HG02763 (cell line): ENCODE results near the gene NDUFA5.
A peak's percentile ranks its signal among the peaks of the same experiment; 100 is the strongest.
"Not testable (repeated sequence)": the region's sequence is repeated elsewhere in the genome, so short reads cannot be mapped to it uniquely, and the experiment has no call there.

Experiments
- ATAC-seq: cut with Tn5 transposase; IDR thresholded peaks from one replicate; pipeline ENCODE4 v1.9.1; 2021; ENCODE audit warnings: mild to moderate bottlenecking, moderate library complexity; ENCODE audit not compliant: unreplicated experiment

The NDUFA5 gene

DNA sequence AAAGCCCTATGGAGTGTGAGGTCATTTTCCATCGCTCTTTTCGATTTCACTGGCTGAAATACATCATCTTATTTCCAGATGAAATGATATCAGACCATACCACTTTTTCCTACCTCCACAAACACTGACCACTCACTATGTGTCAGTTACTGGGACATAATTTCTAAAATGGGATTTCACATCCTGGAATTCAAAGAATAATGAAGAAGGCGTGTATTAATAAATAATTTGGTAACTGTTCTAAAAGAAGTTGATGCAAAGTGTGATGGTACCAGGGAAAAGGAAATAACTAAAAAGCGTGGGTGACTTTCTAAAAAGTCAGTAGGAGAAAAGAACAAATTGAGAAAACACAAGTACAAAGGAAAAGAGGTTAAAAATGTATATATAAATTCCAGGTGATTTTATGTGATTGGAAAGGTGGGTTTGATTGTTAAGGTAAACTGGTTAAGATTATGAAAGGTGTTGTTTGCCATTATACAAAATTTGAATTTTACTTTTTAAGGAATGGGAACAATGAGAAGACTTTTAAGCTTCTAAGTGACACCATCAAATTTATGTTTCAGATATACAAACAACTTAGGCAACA lies 764 bp upstream of the NDUFA5 start:
- no peak for ATAC-seq

DNA sequence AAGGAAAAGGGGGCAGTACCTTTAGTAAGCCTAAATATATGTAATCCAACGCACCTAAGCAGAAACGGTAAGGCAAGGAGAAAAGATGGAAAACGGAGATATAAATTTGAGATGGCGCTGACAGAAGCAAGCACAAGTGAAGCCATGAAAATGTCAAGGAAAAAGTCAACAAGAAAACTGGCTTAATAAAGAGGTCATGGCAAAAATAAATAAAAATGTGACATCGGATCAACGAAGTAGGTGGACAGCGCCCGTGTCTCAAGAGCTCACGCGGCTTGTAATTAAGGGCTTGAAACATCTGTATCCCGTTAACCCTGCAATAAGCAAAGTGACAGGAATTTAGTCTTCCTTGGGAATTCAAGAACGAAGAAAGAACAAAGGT lies 611 bp downstream of the NDUFA5 start:
- ATAC-seq = no peak

DNA sequence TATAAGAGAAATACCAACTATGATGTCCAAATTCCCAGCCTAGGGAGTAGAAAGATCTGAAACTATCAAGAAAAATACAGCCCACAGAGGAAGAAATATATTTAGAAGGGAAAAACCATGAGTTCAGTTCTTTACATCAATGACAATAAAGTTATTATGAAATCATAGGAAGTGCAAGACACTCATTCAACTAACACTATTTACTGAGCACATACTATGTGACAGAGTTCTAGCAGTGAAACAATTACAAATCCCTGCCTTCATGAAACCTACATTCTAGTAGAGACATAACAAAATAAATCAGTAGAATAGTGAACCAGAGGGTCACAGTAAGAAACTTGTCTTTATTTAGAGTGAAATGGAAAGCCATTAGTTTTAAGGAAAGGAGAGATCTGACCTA lies 2.1 kb downstream of the NDUFA5 start:
- ATAC-seq = no peak

DNA sequence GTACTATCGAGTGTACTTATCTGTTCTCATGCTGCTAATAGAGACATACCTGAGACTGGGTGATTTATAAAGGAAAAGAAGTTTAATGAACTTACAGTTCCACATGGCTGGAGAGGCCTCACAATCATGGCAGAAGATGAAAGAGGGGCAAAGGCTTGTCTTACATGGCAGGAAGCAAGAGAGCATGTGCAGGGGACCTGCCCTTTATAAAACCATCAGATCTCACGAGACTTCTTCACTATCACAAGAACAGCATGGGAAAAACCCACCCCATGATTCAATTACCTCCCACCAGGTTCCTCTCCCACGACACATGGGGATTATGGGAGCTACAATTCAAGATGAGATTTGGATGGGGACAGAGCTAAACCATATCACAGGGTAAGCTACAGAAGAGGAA lies 4.5 kb downstream of the NDUFA5 start:
- no peak for ATAC-seq

DNA sequence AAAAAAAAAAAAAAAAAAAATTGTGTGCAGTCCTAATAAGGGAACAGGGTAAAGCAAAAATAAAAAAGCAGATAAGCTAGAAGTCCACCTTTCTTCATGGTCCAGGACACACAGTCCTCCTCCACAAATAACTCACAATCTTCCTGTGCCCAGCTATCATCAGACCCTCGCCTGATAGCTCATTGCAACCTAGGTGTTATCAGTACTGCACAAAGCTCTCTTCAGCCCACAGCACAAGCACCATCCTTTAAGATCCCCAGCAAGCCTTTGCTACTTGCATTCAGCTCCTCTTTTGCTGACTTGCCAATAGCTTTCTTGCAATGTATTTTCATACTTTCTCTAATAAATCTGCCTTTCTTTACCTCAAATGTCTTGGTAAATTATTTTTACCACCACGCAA lies 5.0 kb downstream of the NDUFA5 start:
- ATAC-seq = no peak

DNA sequence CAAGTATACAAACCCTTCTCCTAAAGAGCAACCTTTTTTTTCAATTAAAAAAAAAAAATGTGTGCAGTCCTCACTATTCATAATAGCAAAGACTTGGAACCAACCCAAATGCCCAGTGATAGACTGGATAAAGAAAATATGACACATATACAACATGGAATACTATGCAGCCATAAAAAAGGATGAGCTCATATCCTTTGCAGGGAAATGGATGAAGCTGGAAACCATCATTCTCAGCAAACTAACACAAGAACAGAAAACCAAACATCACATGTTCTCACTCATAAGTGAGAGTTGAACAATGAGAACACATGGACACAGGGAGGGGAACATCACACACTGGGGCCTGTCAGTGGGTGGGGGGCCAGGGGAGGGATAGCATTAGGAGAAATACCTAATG lies 5.5 kb downstream of the NDUFA5 start:
- ATAC-seq = not testable (repeated sequence)

DNA sequence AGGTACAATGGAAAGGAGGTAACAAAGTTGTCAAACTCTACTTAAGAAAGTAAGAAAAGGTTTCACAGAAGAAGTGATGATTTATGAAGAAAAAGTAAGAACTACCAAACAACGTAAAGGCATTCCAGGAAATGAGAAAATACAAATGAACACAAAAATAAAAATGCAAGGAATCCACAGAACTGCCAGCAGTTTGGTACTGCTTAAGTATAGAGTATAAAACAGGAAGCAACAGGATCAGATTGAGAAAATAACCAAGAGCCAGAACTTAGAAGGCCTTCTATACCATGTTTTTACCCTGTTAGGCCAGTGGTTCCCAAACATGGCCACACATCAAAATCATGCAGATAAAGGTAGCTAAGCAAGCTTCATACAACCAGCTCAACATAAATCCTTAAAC lies 9.2 kb downstream of the NDUFA5 start:
- no peak for ATAC-seq

DNA sequence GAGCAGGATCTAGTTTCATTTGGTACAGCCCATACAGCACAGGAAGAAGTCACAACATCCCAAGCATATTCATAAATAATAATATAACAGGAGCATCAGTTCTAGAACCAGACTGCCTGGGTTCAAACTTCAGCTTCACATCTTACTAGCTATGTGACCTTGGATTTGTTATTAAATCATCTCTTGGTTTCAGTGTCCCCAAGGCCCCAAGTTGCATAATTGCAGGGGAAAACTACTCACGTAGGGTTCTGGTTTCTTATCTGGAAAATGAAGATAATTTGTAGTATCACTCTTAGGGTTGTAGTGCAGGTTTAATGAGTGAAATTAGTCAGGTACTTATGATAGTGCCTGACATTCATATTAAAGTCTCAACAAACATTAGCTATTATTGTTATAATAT lies 17.7 kb downstream of the NDUFA5 start:
- no peak for ATAC-seq

DNA sequence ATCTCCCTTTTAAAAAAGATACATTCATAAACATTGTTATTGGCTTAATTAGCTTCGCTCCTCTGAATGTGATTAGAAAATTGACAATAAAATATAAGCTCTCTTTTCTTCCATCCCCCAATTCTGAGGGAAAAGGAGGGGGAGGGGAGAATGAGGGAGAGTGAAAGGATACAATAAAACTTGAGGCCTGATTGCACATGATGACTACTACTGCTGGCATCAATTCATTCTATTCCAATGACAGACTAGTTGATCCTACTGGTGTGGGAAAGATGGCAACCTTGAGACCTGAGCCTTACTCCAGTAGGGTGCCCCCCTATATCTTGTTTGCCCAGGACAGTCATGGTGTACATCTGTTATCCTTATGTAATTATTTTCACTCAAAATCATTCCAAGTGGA lies 18.7 kb downstream of the NDUFA5 start:
- no peak for ATAC-seq

DNA sequence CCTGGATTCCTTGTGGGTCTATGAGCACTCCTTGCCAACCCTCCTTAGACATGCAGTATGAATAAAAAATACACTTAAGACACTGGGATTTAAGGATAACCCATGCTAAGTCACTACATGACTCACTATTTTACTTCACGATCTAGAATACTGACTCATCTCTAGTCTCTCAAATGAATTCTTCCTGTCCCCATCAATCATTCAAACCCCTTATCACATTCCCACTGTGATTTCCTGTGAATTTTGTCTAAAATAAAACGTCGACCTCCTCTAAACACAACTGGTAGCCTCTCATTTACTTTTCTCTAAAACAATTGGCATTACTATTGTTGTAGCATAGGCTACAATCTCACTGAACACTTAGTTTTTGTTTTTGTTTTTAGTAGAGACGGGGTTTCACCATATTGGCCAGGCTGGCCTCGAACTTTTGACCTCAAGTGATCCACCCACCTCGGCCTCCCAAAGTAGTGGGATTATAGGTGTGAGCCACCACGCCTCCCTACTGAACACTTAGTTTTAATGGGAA lies 19.4 kb downstream of the NDUFA5 start:
- ATAC-seq = no peak

DNA sequence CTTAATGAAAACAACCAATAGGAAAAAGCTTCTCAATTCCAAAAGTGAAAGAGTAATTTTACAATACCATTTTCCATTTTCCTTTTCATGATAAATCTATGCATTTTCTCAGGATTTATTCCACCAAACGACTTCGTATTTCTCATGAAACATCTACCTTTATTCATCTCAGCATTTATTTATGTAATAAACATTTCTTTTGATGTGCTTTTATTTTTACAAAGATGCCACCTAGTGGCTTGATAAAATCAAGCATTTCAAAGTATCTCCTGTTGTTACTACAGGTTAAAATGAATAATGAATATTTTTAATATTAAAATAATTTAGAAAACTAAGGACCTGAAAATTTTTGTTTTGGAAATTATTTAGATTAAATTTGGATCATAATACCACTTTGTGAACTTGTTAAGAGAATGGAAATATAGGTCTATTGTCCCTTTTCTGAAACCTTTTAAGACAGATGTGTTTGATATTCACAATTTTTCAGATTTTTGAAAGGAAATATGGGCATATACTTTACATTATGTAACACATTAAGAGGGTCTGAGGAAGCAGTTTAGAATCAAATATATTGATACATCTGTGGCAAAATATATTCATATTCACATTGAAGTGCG lies 20.5 kb downstream of the NDUFA5 start:
- no peak for ATAC-seq

DNA sequence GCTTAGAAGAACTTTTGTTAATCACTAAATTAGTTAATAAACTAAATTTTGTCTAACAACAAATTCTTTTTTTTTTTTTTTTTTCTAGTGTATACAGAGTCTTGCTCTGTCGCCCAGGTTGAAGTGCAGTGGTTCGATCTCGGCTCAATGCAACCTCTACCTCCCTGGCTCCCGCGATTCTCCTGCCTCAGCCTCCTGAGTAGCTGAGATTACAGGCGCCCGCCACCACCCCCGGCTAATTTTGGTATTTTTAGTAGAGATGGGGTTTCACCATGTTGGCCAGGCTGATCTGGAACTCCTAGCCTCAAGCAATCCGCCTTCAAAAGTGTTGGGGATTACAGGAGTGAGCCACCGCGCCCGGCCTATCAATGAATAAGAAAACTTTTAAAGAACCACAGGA lies 22.1 kb downstream of the NDUFA5 start:
- no peak for ATAC-seq

DNA sequence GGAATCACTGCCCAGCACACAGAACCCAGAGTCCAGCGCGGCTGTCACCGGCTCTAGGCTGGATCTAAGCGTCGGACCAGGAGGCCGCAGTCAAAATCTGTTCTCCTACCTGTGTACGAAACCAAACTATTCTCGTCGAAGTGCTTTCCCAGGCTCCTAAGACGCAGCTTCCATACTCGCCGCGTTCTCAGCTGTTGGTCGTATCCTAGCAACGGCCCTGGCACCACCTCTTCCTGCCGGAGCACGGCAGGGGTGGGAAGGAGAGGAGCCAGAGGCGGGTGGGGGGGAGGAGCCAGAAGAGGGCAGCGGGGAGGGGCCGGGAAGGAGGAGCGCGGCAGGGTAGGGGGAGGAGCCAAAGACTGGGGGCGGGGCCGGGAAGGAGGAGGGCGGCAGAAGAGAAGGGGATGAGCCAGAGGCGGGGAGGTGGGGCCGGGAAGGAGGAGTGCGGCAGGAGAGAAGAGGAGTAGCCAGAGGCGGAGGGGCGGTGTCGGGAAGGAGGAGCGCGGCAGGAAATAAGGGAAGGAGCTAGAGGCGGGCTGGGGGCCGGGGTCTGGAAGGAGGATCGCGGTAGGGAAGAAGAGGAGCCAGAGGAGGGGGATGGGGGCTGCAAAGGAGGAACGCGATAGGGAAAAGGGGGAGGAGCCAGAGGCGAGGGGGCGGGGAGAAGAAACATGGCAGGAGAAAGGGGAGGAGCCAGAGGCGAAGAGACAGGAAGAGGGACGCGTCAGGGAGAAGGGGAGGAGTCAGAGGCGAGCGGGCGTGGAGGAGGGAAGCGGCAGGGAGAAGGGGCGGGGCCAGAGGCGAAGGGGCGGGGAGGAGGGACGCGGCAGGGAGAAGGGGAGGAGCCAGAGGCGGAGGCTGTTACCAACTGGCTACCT lies 23.0 kb downstream of the NDUFA5 start, which contains the start of gene IQUB:
Gene IQUB (minus strand): TSS at position 213 of the 878 bp plus-strand sequence. CDS start 22,255 bp downstream, outside the sequence.
- ATAC-seq = peak; percentile 78

DNA sequence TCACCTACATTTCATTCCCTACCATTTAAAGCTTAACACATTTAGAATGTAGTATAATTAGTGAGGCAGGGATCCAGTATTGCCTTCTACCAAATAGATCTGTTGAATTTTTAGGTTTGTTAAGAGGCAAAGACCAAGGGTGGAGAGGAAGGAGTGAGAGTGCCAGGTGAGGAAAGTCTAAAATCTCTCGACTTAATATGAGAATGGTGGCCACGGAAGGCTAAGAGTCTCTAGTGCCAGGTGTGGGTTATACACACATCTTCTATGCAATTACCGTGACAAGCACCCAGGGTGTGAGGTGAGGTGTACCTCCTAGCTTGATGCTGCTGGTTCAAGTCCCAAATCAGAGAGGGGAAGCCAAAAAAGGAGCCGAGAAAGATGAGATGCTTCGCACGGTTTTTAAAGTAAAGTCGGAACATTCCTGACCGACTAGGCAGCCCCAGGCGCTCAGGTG lies 23.7 kb downstream of the NDUFA5 start:
- ATAC-seq = peak; percentile 9

DNA sequence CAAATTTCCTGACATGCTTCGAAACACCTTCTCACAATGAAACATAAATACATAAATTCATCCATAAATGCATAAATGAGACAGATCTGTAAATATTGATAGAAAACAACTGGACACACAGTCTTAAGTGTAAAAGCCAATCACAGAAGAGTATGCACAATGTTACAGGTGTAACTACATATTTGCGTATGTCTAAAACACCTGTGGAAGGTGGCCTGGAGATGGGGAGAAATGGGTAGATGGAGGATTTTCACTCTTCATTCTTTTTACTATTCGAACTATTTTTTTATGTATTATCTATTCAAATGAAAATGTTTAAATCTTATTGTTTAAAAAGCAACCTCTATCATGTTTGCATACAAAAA lies 24.1 kb downstream of the NDUFA5 start:
- no peak for ATAC-seq

DNA sequence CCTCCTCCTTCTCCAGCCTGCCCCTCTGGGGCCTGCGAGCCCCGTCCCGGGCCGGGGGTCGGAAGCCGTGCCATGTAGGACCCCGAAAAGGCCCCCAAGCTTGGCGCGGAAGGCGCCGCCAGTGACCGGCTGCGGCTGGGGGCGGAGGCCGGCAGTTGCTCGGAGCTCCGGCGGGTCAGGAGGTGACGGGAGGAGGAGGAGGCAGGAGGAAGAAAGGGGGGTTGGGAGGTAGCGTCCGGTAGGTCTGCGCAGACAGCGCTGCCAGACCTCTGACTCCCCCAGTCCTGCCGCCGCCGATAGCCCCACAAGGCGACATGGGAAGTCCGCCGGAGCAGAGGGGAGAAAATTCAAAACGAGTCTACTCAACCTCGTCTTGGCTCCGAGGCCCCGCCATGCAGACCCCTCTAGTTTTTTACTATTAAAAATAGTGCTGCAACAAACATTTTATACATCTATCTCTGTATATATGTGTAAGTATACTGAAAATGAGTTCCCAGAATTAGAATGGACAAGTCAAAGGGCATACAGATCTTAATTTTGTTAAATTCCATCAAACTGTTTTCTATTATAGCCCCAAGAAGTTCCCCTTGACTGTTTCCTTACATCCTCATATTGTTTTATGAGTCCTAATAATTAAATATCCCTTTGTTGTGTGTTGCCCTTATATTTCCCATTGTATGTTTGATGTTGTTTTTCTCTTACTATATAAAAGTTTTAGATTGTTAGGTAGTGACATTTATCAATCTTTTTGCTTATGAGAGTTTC lies 24.6 kb downstream of the NDUFA5 start:
- ATAC-seq = peak; percentile 30

DNA sequence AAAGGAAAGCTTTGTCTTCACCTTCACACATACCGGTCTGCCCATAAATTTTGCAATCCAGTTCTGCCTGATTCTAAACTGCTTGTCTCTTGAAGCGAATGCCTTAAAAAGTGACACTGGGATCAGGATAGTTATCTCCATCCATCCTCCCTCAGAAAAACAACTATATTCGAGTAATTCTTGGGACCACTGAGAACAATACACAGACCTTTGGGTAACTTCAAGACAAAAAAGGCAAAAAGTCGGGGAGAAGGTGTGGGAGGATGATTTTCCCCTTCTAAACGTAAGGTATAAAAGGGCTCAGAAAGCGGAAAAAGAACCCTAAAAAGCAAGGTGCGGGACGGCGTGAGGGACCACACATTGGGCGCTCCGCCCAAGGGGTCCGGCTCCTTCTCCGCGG lies 25.3 kb downstream of the NDUFA5 start:
- peak; percentile 1 for ATAC-seq

DNA sequence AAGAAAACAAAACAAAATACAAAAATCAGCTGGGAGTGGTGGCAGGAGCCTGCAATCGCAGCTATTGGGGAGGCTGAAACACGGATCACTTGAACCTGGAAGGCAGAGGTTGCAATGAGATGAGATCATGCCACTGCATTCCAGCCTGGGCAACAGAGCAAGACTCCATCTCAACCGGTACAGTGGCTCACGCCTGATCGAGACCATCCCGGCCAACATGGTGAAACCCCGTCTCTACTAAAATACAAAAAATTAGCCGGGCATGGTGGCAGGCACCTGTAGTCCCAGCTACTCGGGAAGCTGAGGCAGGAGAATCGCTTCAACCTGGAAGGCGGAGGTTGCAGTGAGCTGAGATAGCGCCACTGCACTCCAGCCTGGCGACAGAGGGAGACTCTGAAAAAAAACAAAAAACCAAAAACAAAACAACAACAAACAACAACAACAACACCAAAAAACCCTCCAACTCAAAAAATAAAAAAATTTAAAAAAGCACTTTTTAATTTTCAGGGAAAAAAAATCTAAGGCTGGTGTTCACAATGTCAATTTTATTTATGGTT lies 27.5 kb downstream of the NDUFA5 start:
- not testable (repeated sequence) for ATAC-seq

DNA sequence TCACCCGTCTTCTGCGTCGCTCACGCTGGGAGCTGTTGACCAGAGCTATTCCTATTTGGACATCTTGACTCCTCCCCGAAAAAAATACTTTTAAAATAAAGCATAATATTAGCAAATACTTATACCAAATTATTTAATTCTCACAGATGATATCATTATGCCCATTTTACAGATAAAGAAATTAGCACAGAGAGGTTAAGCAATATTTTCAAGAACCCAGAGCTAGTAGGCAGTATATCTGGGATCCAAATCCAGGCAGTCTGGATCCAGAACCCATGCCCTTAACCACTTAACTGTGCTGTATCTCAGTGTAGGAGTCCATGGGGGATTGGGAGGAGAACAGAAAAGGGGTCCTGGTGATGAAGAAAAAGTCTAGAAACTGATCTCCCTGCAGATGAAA lies 29.4 kb downstream of the NDUFA5 start:
- no peak for ATAC-seq

DNA sequence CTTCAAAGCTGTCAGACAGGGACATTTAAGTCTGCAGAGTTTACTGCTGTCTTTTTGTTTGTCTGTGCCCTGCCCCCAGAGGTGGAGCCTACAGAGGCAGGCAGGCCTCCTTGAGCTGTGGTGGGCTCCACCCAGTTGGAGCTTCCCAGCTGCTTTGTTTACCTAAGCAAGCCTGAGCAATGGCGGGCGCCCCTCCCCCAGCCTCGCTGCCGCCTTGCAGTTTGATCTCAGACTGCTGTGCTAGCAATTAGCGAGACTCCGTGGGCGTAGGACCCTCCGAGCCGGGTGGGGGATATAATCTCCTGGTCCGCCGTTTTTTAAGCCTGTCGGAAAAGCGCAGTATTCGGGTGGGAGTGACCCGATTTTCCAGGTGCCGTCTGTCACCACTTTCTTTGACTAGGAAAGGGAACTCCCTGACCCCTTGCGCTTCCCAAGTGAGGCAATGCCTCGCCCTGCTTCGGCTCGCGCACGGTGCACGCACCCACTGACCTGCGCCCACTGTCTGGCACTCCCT lies 29.8 kb downstream of the NDUFA5 start:
- ATAC-seq = not testable (repeated sequence)
